Fibroblast of pulmonary artery (primary cell): ENCODE measurements around the gene SNAP47.

Experiments used
- DNase-seq: peaks from one replicate; pipeline ENCODE4 v3.0.0-alpha.2; 2010; ENCODE audit warnings: low read depth
- H3K4me3 ChIP-seq: replicated peaks from 2 replicates; pipeline ENCODE4 v1.5.1; 2011; ENCODE audit warnings: low read depth, mild to moderate bottlenecking, control low read depth, low read length, moderate library complexity
- TF ChIP-seq, protein P1 (sequence below): IDR thresholded peaks from 2 replicates; pipeline ENCODE4 v1.5.1; 2011; ENCODE audit warnings: mild to moderate bottlenecking, control low read depth, low read length, inconsistent platforms; ENCODE audit errors: missing control alignments

Gene SNAP47

GRCh38 chr1:227813962-227814361 is 78.7 kb downstream of the SNAP47 start:
- TF ChIP-seq, protein P1, sequence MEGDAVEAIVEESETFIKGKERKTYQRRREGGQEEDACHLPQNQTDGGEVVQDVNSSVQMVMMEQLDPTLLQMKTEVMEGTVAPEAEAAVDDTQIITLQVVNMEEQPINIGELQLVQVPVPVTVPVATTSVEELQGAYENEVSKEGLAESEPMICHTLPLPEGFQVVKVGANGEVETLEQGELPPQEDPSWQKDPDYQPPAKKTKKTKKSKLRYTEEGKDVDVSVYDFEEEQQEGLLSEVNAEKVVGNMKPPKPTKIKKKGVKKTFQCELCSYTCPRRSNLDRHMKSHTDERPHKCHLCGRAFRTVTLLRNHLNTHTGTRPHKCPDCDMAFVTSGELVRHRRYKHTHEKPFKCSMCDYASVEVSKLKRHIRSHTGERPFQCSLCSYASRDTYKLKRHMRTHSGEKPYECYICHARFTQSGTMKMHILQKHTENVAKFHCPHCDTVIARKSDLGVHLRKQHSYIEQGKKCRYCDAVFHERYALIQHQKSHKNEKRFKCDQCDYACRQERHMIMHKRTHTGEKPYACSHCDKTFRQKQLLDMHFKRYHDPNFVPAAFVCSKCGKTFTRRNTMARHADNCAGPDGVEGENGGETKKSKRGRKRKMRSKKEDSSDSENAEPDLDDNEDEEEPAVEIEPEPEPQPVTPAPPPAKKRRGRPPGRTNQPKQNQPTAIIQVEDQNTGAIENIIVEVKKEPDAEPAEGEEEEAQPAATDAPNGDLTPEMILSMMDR: no peak
- no peak overlapping the region for H3K4me3 ChIP-seq
- no peak for DNase-seq

- no peak within 1 kb of the TSS for H3K4me3 ChIP-seq
- TF ChIP-seq, protein P1: no peak
- DNase-seq: no peak
Observed at GRCh38 chr1:227815468-227816409, 80.5 kb downstream of the SNAP47 start, which contains the start of gene PRSS38. Gene PRSS38 (plus strand): TSS chr1:227815675. CDS start chr1:227815717, 42 bp downstream.

- DNase-seq: no peak
- H3K4me3 ChIP-seq: no peak overlapping the region
- TF ChIP-seq, protein P1: no peak
Observed at GRCh38 chr1:227816750-227817446, 81.7 kb downstream of the SNAP47 start.

DNA sequence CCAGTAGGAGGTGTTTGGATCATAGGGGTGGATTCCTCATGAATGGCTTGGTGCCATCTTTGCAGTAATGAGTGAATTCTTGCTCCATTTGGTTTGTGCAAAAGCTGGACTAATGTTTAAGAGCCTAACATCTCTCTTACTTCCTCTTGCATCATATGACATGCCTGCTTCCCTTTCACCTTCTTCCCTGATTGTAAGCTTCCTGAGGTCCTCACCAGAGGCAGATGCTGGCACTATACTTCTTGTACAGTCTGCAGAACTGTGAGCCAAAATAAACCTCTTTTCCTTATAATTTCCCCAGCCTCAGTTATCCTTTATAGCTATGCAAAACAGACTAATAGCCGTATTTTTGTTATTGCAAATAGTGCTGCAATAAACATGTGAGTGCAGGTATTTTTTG is 88.3 kb downstream of the SNAP47 start:
- H3K4me3 ChIP-seq: no peak overlapping the region
- DNase-seq: no peak
- TF ChIP-seq, protein P1: no peak

DNA sequence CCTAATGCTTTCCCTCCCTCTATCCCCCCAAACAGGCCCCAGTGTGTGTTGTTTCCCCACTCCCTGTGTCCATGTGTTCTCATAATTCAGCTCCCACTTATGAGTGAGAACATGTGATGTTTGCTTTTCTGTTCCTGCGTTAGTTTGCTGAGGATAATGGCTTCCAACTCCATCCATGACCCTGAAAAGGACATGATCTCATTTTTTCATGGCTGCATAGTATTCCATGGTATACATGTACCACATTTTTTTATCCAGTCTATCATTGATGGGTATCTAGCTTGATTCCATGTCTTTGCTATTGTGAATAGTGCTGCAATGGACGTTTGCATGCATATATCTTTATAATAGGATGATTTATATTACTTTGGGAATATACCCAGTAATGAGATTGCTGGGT is 89.0 kb downstream of the SNAP47 start:
- DNase-seq: no peak
- H3K4me3 ChIP-seq: no peak overlapping the region
- TF ChIP-seq, protein P1: no peak

GRCh38 chr1:227828786-227829185 is 93.6 kb downstream of the SNAP47 start:
- H3K4me3 ChIP-seq: no peak overlapping the region
- TF ChIP-seq, protein P1: no peak
- no peak for DNase-seq
